Stimulated activated CD4-positive, alpha-beta T cell treated with anti-CD3 and anti-CD28 coated beads, Interleukin-12 subunit alpha, Interleukin-12 subunit beta, amount 100 ng/mL, for 48 hours (primary cell): Measurements from ENCODE around the gene APEX2.
A peak's percentile ranks its signal among the peaks of the same experiment; 100 is the strongest.
"Not testable (repeated sequence)": the region's sequence is repeated elsewhere in the genome, so short reads cannot be mapped to it uniquely, and the experiment has no call there.

Experiments used
- DNase-seq, 3 donors: peaks; one replicate each; pipeline ENCODE4 v3.0.0-alpha.2; 2020; ENCODE audit warnings: low read depth in 2 of 3, low spot score in 1 of 3

APEX2 gene

DNA sequence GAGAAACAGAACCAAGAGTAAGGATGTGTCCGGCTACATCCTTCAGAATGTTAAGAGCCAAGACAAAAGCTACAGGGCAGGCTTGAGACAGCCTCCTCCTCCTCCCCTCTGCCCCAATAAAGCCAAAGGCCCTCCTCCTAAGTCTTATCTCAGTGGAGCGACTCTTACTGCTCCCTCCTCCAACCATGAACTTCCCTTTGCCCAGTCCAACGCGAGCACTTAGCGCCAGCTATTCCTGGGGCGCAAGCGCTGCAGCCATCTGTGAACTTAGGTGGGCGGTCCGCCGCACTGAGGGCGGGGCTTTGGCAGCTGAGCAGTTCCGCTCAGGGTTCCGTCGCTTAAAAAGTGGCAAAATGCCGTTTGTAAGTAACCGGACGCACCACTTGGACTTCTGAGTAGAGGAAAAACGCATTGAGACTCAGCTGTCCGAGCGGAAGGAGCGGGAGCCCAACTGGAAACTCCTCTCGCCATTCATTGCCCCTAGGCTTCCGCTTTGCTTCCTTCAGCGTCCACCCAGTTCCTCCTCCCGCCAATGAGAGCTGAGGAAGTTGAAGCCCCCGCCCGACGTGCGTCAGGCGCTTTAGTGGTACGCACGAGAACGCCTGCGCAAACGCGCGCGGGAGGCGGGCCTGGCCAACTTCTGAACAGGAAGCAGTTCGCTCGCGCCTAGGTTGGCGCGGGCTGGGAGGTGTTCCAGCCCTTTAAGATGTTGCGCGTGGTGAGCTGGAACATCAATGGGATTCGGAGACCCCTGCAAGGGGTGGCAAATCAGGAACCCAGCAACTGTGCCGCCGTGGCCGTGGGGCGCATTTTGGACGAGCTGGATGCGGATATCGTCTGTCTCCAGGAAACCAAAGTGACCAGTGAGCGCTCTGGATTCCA is at the start of gene APEX2:
Gene APEX2, plus strand, starts transcription at position 647 of the 882 bp plus-strand sequence. Its CDS starts 60 bp downstream, at position 707.
- peak; percentile 70 to 80 (median 79) for DNase-seq

DNA sequence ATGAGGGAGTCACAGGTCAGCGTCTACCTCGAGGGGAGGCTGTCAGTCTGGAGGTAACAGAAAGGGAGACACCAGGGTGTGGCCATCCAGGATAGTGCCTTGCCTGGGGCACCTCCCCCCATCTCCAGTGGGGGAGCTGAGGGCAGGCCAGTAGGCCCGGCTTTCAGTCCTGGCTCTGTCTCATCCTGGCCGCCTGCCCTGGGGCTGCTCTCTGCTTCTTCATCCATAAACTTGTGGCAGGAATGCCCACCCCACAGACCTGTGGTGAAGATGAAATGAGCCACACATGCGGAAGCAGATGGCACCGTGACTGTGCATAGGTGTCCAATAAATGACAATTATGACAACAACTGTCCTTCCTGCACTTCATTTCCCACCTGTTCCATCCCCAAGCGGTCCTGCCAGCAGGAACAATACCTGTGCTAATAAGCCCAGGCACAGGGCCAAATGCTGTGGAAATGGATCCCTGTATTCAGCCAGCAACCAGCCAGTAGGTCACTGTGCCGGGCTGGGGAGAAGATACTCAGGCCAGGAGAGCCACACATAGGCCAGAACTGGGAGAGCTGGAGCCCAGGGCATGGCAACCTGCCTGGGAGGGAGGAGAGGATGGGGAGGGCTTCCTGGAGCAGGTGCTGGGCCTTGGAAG is 49.3 kb upstream of the APEX2 start:
- no peak for DNase-seq

GRCh38 chrX:54961750-54962149 is 38.4 kb upstream of the APEX2 start:
- no peak for DNase-seq

DNA sequence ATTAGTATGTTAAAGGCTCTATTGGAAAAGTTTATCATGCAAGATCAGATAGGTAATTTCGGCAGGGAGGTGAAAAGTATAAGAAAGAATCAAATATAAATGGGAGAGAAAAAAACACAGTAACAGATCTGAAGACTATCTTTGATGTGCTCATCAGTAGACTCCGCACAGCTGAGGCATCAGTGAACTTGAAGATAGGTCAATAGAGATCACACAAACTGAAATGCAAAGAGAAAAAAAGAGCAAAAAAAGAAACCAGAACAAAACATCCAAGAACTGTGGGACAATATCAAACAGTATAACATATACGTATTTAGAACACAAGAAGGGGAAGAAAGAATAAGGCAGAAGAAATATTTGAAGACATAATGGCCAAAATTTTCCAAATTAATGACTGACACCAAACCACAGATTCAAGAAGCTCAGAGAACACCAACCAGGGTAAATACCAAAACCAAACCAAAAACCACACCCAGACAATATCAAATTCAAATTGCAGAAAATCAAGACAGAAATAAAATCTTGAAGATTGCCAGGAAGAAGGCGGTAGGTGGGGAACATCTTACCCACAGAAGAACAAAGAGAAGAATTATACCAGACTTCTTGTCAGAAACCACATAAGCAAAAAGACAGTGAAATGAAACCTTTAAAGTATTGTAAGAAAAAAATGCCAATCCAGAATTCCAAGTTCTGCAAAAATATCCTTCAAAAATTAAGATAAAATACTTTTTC is 35.2 kb upstream of the APEX2 start:
- DNase-seq, result no peak

GRCh38 chrX:54977387-54977786 is 22.8 kb upstream of the APEX2 start:
- DNase-seq, result no peak

DNA sequence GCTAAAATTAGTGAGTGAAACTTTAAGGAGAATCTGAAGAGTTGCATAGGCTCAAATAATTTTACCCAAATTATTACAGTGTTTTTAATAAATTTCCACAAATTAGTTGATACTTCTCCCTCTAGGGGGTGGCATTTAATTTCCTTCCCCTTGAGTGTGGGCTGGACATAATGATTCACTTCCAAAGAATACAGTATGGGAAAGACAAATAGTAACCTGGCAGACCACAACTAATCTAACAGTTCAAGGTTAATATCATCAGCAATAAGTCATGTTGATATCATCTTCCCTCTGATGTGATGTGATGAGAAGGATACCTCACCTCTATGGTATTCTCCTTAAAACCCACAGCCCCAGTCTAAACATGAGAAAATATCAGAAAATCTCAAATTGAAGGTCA is 21.7 kb upstream of the APEX2 start:
- DNase-seq, result no peak

- DNase-seq, result no peak
These were observed 20.7 kb upstream of the APEX2 start for GRCh38 chrX:54979432-54979831.

- no peak for DNase-seq
These were observed 19.8 kb upstream of the APEX2 start for GRCh38 chrX:54980334-54980733.

- not testable (repeated sequence) for DNase-seq
These were observed 16.9 kb upstream of the APEX2 start for GRCh38 chrX:54983306-54983705.

- DNase-seq, result no peak
These were observed 8.5 kb upstream of the APEX2 start for GRCh38 chrX:54991706-54992105.

DNA sequence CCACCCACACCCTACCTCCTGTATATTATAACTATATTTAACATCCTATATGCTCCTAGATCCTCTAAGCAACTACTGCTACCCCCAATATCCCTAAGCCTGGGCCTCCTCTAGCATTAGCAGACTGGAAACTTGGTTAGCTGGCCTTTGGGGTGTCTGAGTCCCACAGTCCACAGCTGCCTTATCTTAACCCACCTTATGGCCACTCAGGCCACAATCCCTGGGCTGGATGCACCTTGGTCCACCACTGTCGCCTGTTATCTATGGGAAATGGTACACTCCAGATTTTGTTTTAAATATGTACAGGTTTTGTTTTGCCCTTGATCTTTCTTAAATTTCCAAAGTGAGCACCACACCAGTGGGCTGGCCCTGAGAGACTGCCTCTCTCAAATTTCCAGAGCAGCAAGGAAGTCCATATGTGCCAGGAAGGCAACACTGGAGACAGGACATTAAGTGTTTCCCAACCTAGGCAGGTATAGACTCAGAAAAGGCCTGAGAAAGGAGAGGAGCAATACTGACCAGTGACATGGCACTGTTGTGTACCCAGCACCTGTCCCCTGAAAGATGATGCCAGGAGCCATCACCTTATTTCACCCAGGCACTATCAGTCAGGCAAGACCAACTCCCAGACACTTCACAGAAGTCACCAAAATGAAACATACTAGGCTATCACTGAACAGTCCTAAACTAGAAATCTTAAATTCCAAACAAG is 7.1 kb upstream of the APEX2 start:
- DNase-seq, result no peak

GRCh38 chrX:54994099-54994498 is 6.1 kb upstream of the APEX2 start, which contains the start of gene PFKFB1:
PFKFB1 (minus strand) TSS chrX:54994188; CDS start chrX:54994007, 181 bp downstream.
- no peak for DNase-seq

- DNase-seq, result no peak
These were observed 5.4 kb upstream of the APEX2 start for GRCh38 chrX:54994668-54995351.

DNA sequence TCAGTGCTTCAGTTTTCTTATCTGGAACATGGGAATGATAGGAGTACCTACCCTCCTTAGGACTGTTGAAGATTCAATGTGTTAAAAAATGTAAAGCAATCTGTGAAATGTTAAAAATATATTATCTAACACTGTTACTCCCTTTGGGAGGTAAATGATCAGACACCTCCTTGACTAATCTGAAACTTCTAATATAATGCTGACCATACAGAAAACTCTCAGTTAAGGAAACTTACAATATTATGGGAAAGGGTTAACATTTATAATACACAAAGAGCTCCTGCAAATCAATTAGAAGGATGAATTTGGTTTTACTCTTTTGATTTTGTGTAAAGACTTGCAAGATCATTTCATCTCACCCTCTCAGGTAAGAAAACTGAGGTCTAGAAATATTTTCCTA is 4.5 kb upstream of the APEX2 start:
- DNase-seq, result no peak

- no peak for DNase-seq
These were observed 4.1 kb downstream of the APEX2 start for GRCh38 chrX:55004231-55004630.

DNA sequence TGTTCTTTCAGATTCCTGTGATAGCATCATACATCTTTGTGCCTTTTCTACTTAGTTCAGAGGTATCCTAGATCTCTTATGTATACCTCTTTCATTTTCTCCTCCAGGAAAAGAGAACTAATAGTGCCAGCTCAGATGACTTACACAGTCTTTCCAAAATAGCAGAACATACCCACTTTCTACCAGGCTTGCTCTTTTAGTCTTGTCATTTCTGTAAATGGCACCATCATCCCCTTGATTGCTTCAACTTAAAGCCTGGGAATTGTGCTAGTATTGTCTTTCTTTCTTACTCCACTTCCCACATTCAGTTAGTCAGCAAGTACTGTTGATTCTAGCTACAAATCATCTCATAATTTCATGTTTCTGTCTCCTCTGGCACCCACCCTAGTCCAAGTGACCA is 5.1 kb downstream of the APEX2 start:
- DNase-seq, result no peak

DNA sequence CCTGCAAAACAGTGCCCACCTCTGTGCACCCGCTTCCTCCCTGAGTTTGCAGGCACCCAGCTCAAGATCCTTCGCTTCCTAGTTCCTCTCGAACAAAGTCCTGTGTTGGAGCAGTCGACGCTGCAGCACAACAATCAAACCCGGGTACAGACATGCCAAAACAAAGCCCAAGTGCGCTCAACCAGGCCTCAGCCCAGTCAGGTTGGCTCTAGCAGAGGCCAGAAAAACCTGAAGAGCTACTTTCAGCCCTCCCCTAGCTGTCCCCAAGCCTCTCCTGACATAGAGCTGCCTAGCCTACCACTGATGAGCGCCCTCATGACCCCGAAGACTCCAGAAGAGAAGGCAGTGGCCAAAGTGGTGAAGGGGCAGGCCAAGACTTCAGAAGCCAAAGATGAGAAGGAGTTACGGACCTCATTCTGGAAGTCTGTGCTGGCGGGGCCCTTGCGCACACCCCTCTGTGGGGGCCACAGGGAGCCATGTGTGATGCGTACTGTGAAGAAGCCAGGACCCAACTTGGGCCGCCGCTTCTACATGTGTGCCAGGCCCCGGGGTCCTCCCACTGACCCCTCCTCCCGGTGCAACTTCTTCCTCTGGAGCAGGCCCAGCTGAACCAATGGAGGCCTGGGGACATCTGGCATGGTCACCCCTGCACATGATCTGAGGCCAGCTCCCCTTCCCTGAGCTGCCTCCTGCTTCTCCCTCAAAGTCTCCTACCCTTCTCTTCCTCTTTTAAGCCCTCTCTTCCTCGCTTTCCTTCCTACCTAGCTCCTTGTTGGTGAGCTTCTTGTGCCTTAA is 6.9 kb downstream of the APEX2 start:
- DNase-seq, result no peak

GRCh38 chrX:55007656-55008055 is 7.5 kb downstream of the APEX2 start:
- DNase-seq, result no peak

- no peak for DNase-seq
These were observed 8.6 kb downstream of the APEX2 start for GRCh38 chrX:55008571-55009358.
